ENCODE results near the gene RSF1. TPM values are rescaled to one million over a fixed set of nuclear protein-coding genes. Genes with fewer than 3 reads are reported as not detected.

Gene RSF1
- total RNA-seq, 1 donor from 2014 or later, result 109 TPM

DNA sequence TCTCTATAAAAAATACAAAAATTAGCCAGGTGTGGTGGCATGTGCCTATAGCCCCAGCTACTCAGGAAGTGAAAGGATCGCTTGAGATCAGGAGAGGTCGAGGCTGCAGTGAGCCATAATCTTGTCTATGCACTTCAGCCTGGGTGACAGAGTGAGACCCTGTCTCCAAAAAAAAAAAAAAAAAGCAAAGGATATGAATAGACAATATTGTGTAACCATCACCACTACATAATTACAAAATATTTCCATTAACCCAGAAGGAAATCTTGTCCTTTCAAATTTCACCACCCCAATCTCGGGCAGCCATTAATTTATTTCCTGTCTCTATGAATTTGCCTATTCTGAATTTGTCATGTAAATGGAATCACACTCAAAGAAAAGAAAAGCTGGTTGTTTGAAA, 21.2 kb downstream of the RSF1 start:
- H3K27ac Mint-ChIP-seq, result peak overlapping the region; percentile 47
- no peak for DNase-seq (ENCODE audit: low spot score in 2 of 2, unreplicated experiment in 2 of 2)
- no peak overlapping the region for H3K4me3 Mint-ChIP-seq
- peaks cover 28% of the 10 kb centered on the region for H3K9me3 Mint-ChIP-seq
- peaks cover 45% of the 10 kb centered on the region for H3K36me3 Mint-ChIP-seq
- TF ChIP-seq, protein P1, sequence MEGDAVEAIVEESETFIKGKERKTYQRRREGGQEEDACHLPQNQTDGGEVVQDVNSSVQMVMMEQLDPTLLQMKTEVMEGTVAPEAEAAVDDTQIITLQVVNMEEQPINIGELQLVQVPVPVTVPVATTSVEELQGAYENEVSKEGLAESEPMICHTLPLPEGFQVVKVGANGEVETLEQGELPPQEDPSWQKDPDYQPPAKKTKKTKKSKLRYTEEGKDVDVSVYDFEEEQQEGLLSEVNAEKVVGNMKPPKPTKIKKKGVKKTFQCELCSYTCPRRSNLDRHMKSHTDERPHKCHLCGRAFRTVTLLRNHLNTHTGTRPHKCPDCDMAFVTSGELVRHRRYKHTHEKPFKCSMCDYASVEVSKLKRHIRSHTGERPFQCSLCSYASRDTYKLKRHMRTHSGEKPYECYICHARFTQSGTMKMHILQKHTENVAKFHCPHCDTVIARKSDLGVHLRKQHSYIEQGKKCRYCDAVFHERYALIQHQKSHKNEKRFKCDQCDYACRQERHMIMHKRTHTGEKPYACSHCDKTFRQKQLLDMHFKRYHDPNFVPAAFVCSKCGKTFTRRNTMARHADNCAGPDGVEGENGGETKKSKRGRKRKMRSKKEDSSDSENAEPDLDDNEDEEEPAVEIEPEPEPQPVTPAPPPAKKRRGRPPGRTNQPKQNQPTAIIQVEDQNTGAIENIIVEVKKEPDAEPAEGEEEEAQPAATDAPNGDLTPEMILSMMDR (IDR thresholded peaks at IDR 0.05; ENCODE audit: unreplicated experiment), result no peak
- H3K27me3 Mint-ChIP-seq (ENCODE audit: low read depth), result no peaks in the 10 kb centered on the region
- peaks cover 1% of the 10 kb centered on the region for H3K4me1 Mint-ChIP-seq

DNA sequence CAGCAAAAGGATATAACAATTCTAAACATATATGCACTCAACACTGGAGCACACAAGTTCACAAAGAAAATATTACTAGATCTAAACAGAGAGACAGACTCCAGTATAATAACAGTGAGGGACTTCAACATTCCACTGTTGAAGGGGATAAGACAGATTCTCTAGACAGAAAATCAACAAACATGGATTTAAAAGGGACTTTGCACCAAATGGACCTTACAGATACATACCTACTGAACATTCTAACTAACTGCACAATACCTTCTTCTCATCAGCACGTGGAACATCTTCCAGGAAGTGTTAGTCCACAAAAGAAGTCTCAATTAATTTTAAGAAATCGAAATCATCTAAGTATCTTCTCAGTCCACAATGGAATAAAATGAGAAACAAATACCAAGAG, 26.6 kb downstream of the RSF1 start:
- Mint-ChIP-seq H3K4me1 (no peaks in the 10 kb centered on the region), H3K4me3 (no peak overlapping the region), H3K9me3 (peaks cover 67% of the 10 kb centered on the region), H3K27ac (no peak overlapping the region), H3K36me3 (peaks cover 74% of the 10 kb centered on the region), H3K27me3 (ENCODE audit: low read depth) (no peaks in the 10 kb centered on the region)
- TF ChIP-seq, protein P1 (IDR thresholded peaks at IDR 0.05; ENCODE audit: unreplicated experiment), result no peak
- no peak for DNase-seq (ENCODE audit: low spot score in 2 of 2, unreplicated experiment in 2 of 2)

DNA sequence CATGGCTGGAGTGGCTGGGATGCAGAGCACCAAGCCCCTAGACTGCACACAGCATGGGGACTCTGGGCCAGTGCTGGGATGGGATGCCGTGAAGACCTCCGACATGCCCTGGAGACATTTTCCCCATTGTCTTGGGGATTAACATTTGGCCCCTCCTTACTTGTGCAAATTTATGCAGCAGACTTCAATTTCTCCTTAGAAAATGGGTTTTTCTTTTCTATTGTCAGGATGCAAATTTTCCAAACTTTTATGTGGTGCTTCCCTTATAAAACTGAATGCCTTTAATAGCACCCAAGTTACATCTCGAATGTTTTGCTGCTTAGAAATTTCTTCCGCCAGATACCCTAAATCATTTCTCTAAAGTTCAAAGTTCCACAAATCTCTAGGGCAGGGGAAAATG, 29.2 kb downstream of the RSF1 start:
- TF ChIP-seq, protein P1 (IDR thresholded peaks at IDR 0.05; ENCODE audit: unreplicated experiment), result no peak
- H3K9me3 Mint-ChIP-seq, result peaks cover 53% of the 10 kb centered on the region
- H3K4me3 Mint-ChIP-seq, result no peak overlapping the region
- H3K27ac Mint-ChIP-seq, result no peak overlapping the region
- DNase-seq (ENCODE audit: low spot score in 2 of 2, unreplicated experiment in 2 of 2), result no peak
- peaks cover 53% of the 10 kb centered on the region for H3K36me3 Mint-ChIP-seq
- H3K27me3 Mint-ChIP-seq (ENCODE audit: low read depth), result no peaks in the 10 kb centered on the region
- H3K4me1 Mint-ChIP-seq, result peaks cover 3% of the 10 kb centered on the region

DNA sequence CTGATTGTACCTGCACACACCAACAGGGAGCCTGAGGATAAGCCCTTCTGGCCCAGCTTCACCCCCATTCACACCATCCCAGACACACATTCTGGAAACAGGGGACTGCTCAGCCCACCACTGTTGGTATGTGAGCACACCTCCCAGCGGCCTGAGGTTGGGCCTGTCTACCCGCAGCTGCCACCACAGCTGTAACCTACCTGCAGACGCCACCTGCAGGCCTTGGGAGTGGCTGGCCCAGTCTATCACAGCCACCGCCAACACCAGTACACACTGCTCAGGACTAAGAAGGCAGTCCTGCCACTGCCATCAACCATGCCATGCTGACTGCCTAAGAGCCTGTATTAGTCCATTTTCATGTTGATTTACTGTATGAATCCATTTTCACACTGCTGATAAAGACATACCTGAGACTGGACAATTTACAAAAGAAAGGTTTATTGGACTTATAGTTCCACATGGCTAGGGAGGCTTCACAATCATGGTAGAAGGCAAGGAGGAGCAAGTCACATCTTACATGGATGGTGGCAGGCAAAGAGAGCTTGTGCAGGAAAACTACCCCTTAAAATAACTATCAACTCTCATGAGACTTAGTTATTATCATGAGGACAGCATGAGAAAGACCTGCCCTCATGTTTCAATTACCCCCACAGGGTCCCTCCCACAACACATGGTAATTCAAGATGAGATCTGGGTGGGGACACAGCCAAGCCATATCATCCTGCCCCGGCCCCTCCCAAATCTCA, 30.6 kb downstream of the RSF1 start:
- DNase-seq (ENCODE audit: low spot score in 2 of 2, unreplicated experiment in 2 of 2), result no peak
- Mint-ChIP-seq H3K9me3 (peaks cover 43% of the 10 kb centered on the region), H3K36me3 (peaks cover 44% of the 10 kb centered on the region), H3K4me1 (peaks cover 3% of the 10 kb centered on the region), H3K27me3 (ENCODE audit: low read depth) (no peaks in the 10 kb centered on the region), H3K4me3 (no peak overlapping the region), H3K27ac (no peak overlapping the region)
- TF ChIP-seq, protein P1 (IDR thresholded peaks at IDR 0.05; ENCODE audit: unreplicated experiment), result no peak

DNA sequence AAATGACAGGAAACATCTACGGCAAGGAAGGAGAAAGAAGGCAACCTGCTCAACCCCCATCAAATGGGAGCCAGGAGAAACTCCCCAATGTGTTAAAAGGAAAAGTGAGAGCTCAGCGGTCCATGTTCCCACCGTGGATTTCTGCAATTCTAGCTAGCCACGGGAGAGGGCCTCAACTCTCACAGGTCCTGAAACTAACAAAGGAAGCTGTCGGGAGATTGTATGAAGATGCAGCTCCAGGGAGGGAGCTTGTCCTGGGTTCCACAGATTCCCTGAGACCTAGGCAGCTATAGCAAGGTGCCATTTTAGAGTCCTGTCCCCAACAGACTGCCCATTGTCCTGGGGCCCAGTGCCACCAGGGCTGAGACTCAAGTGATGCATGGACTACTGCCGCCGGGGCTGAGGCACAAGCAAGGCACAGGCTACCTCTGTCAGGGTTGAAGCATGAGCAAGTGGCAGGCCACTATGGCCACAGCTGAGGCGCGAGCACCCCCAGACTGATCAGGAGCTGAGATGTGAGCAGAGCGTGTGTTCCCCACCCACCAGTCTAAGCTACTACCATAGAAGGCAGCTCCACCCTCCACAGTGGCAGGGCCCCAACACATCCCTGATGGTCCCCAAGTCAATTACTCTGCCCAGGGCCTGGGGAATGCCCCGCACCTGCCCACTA, 31.3 kb downstream of the RSF1 start:
- H3K36me3 Mint-ChIP-seq, result peaks cover 39% of the 10 kb centered on the region
- DNase-seq (ENCODE audit: low spot score in 2 of 2, unreplicated experiment in 2 of 2), result no peak
- peaks cover 38% of the 10 kb centered on the region for H3K9me3 Mint-ChIP-seq
- H3K27me3 Mint-ChIP-seq (ENCODE audit: low read depth), result no peaks in the 10 kb centered on the region
- peaks cover 3% of the 10 kb centered on the region for H3K4me1 Mint-ChIP-seq
- no peak overlapping the region for H3K4me3 Mint-ChIP-seq
- peak overlapping the region; percentile 32 for H3K27ac Mint-ChIP-seq
- TF ChIP-seq, protein P1 (IDR thresholded peaks at IDR 0.05; ENCODE audit: unreplicated experiment), result no peak

Data from mesothelial cell of epicardium (in vitro differentiated cells).